HCT116 (cell line): ENCODE measurements around the gene CYP21A2. TPM values are rescaled to one million over a fixed set of nuclear protein-coding genes. Genes with fewer than 3 reads are reported as not detected.

Source experiments
- ATAC-seq: fragments of 200-7000 bp; cut with Tn5 transposase; 2 replicates; pipeline ENCODE4 v1.9.1; 2020; ENCODE audit warnings: mild to moderate bottlenecking, moderate library complexity
- BruUV-seq: library from RNA; stranded (reverse); fragments of 400-500 nt; replicated peaks from 2 replicates; lab custom pipeline; 2021; lab: Mats Ljungman, UMichigan
- CTCF ChIA-PET: fragments of 300-600 bp; sonication (Branson Sonifier 250); formaldehyde crosslinking; loops from one replicate; lab custom pipeline; 2021; ENCODE audit warnings: antibody characterized with exemption; lab: Charles Lee
- POLR2A ChIA-PET: fragments of 300-600, 350-600 bp; sonication (Branson Sonifier 250); formaldehyde crosslinking; loops from one replicate; lab custom pipeline; 2021; ENCODE audit warnings: antibody characterized with exemption; lab: Charles Lee
- RAD21 ChIA-PET, 2 experiments: fragments of 300-600 bp; sonication (Branson Sonifier 250); formaldehyde crosslinking; loops; one replicate each; lab custom pipeline; 2023; ENCODE audit warnings: low total read pairs in 2 of 2; ENCODE audit not compliant: uncharacterized antibody in 2 of 2, unreplicated experiment in 2 of 2, low non-redundant PET in 1 of 2; lab: Charles Lee
- DNase-seq: peaks from one replicate; pipeline ENCODE4 v3.0.0-alpha.2; 2010; ENCODE audit warnings: low read depth, low spot score
- H2AFZ ChIP-seq: fragments of 200-600 bp; shearing (Covaris generic), sonication (generic); 2 replicates; pipeline ENCODE4 v1.6.1; 2017; ENCODE audit warnings: low read depth, mixed run types, mixed read lengths, antibody characterized with exemption, low read length; ENCODE audit not compliant: poor library complexity, severe bottlenecking
- H3K27ac ChIP-seq: 2 replicates; pipeline ENCODE4 v1.5.1; 2012; ENCODE audit warnings: low read depth, low read length
- H3K27me3 ChIP-seq: fragments of 200-600 bp; sonication (generic); 2 replicates; pipeline ENCODE4 v1.6.1; 2016; ENCODE audit warnings: mixed run types, low read length, mixed read lengths; ENCODE audit not compliant: insufficient read depth
- H3K36me3 ChIP-seq, 2 experiments: fragments of 200-500 bp in 1 of 2; fragments of 200-600 bp in 1 of 2; sonication (Bioruptor generic) in 1 of 2; sonication (generic) in 1 of 2; 2 replicates each; pipeline versions ENCODE4 v1.5.1 to v1.6.1; 2014 to 2016; ENCODE audit warnings: low read length in 2 of 2, inconsistent platforms in 1 of 2, mixed read lengths in 1 of 2, mixed run types in 1 of 2; ENCODE audit not compliant: insufficient read depth in 2 of 2, control insufficient read depth in 1 of 2
- H3K4me1 ChIP-seq, 2 experiments: fragments of 200-600 bp in 1 of 2; sonication (generic) in 1 of 2; 2 replicates each; pipeline versions ENCODE4 v1.5.1 to v1.6.1; 2012 to 2017; ENCODE audit warnings: low read length in 2 of 2, inconsistent platforms in 1 of 2, mild to moderate bottlenecking in 1 of 2, mixed read lengths in 1 of 2, mixed run types in 1 of 2, moderate library complexity in 1 of 2; ENCODE audit not compliant: insufficient read depth in 2 of 2, control insufficient read depth in 1 of 2
- H3K4me2 ChIP-seq: fragments of 200-600 bp; sonication (generic); 2 replicates; pipeline ENCODE4 v1.6.1; 2017; ENCODE audit warnings: mixed run types, low read length, mixed read lengths
- H3K4me3 ChIP-seq, 2 experiments: fragments of 200-600 bp in 1 of 2; sonication (generic) in 1 of 2; replicated peaks in 1 of 2; 2 replicates each; pipeline ENCODE4 v1.5.1; 2011 to 2016; ENCODE audit warnings: low read length in 2 of 2, control low read depth in 1 of 2, low read depth in 1 of 2, mild to moderate bottlenecking in 1 of 2, mixed read lengths in 1 of 2, mixed run types in 1 of 2
- H3K79me2 ChIP-seq: fragments of 200-600 bp; sonication (generic); 2 replicates; pipeline ENCODE4 v1.6.1; 2017; ENCODE audit warnings: mild to moderate bottlenecking, mixed run types, low read length, moderate library complexity, mixed read lengths; ENCODE audit not compliant: insufficient read depth
- H3K9ac ChIP-seq: fragments of 200-600 bp; sonication (generic); 2 replicates; pipeline ENCODE4 v1.6.1; 2016; ENCODE audit warnings: low read length, mixed read lengths
- H3K9me2 ChIP-seq: fragments of 200-600 bp; sonication (generic), shearing (Covaris generic); 2 replicates; pipeline ENCODE4 v1.6.1; 2017; ENCODE audit warnings: mixed run types, mild to moderate bottlenecking, moderate library complexity; ENCODE audit not compliant: insufficient read depth
- H3K9me3 ChIP-seq, 2 experiments: fragments of 200-500 bp in 1 of 2; fragments of 200-600 bp in 1 of 2; sonication (Bioruptor generic) in 1 of 2; sonication (generic) in 1 of 2; 2 replicates each; pipeline ENCODE4 v1.6.1; 2014 to 2017; ENCODE audit warnings: low read length in 2 of 2, mixed read lengths in 2 of 2, inconsistent platforms in 1 of 2, low read depth in 1 of 2, mild to moderate bottlenecking in 1 of 2, mixed run types in 1 of 2, moderate library complexity in 1 of 2; ENCODE audit not compliant: control insufficient read depth in 1 of 2, insufficient read depth in 1 of 2
- H4K20me1 ChIP-seq: fragments of 200-600 bp; sonication (generic), shearing (Covaris generic); 2 replicates; pipeline ENCODE4 v1.6.1; 2017; ENCODE audit warnings: mixed run types, mild to moderate bottlenecking, moderate library complexity; ENCODE audit not compliant: insufficient read depth
- CEBPB ChIP-seq: IDR thresholded peaks from 2 replicates; pipeline ENCODE4 v1.6.1; 2012; ENCODE audit warnings: low read depth
- ELF1 ChIP-seq: IDR thresholded peaks from 2 replicates; pipeline ENCODE4 v1.6.1; 2012; ENCODE audit warnings: low read depth, borderline replicate concordance
- EZH2 ChIP-seq: fragments of 200-600 bp; sonication (generic); IDR thresholded peaks from 2 replicates; pipeline ENCODE4 v1.6.1; 2017; ENCODE audit warnings: antibody characterized with exemption, mixed run types
- JUND ChIP-seq: IDR thresholded peaks from 2 replicates; pipeline ENCODE4 v1.6.1; 2012
- MAX ChIP-seq: IDR thresholded peaks from 2 replicates; pipeline ENCODE4 v1.6.1; 2012
- POLR2A ChIP-seq: IDR thresholded peaks from 2 replicates; pipeline ENCODE4 v1.7.0; 2011; ENCODE audit warnings: borderline replicate concordance; ENCODE audit not compliant: insufficient read depth, insufficient read length; ENCODE audit errors: extremely low read depth
- RAD21 ChIP-seq: IDR thresholded peaks from 2 replicates; pipeline ENCODE4 v1.6.1; 2012; ENCODE audit warnings: low read depth, mild to moderate bottlenecking
- SIN3A ChIP-seq: IDR thresholded peaks from 2 replicates; pipeline ENCODE4 v1.6.1; 2012; ENCODE audit warnings: low read depth
- TCF7L2 ChIP-seq: IDR thresholded peaks from 2 replicates; pipeline ENCODE4 v1.7.0; 2011; ENCODE audit warnings: borderline replicate concordance, inconsistent platforms; ENCODE audit not compliant: insufficient read depth, insufficient read length; ENCODE audit errors: extremely low read depth
- ZBTB33 ChIP-seq: IDR thresholded peaks from 2 replicates; pipeline ENCODE4 v1.6.1; 2011; ENCODE audit warnings: mild to moderate bottlenecking, low read length, moderate library complexity; ENCODE audit not compliant: insufficient replicate concordance; ENCODE audit errors: extremely low read depth
- ZNF274 ChIP-seq: fragments of 200-500 bp; sonication (Bioruptor generic); IDR thresholded peaks from 2 replicates; pipeline ENCODE4 v1.6.1; 2014; ENCODE audit warnings: mild to moderate bottlenecking, low read depth, low read length, inconsistent platforms
- intact Hi-C: fragments of 100-400 bp; cut with micrococcal nuclease; formaldehyde crosslinking; loops from 2 replicates; pipeline ENCODE4 v1.10.0; 2022
- total RNA-seq: library from RNA; stranded (reverse); gene quantifications from one replicate; pipeline ENCODE4 v1.2.1, GENCODE V29; 2021; ENCODE audit not compliant: unreplicated experiment

Gene CYP21A2
- total RNA-seq, 1 experiment from 2014 or later: 1.4 TPM

- intact Hi-C loops: no loop called here
- DNase-seq: no peak
- Histone ChIP-seq H3K36me3 (no peaks in the 10 kb centered on the region), H3K4me1 (peaks cover 2 to 30% of the 10 kb centered on the region in 2 experiments; a peak in 2 of 4 replicates), H3K79me2 (no peaks in the 10 kb centered on the region), H3K27ac (no peak overlapping the region), H3K27me3 (no peaks in the 10 kb centered on the region), H3K4me2 (no peak overlapping the region), H3K9me2 (no peaks in the 10 kb centered on the region), H3K4me3 (no peak overlapping the region), H2AFZ (no peak overlapping the region), H4K20me1 (no peaks in the 10 kb centered on the region), H3K9me3 (no peaks in the 10 kb centered on the region), H3K9ac (no peak overlapping the region)
- no TSS peak for BruUV-seq
- ChIA-PET RAD21 (no interaction called here), POLR2A (no interaction called here), CTCF (no interaction called here)
- no peak for ATAC-seq
- TF ChIP-seq SIN3A: no peak
- TF ChIP-seq EZH2: no peak
- no peak for TF ChIP-seq POLR2A
- TF ChIP-seq ZNF274: no peak
- no peak for TF ChIP-seq JUND
- TF ChIP-seq CEBPB: no peak
- TF ChIP-seq ELF1: no peak
- TF ChIP-seq MAX: no peak
- TF ChIP-seq ZBTB33: no peak
- no peak for TF ChIP-seq RAD21
- no peak for TF ChIP-seq TCF7L2
Observed at GRCh38 chr6:32073101-32073500, 34.9 kb downstream of the CYP21A2 start.
